OCI-LY1 (cell line): ENCODE data around the gene DGCR6.
"Not testable (repeated sequence)": the region's sequence is repeated elsewhere in the genome, so short reads cannot be mapped to it uniquely, and the experiment has no call there.

Source experiments
- H2AFZ ChIP-seq: fragments of 200-600 bp; sonication (generic), shearing (Covaris generic); 2 replicates; pipeline ENCODE4 v1.6.0; 2014; ENCODE audit warnings: antibody characterized with exemption, mild to moderate bottlenecking, low read length
- H3F3A ChIP-seq: fragments of 200-600 bp; sonication (generic), shearing (Covaris generic); 2 replicates; pipeline ENCODE4 v1.6.0; 2014; ENCODE audit warnings: mild to moderate bottlenecking, antibody characterized with exemption, low read length, moderate library complexity; ENCODE audit not compliant: insufficient read depth
- H3K27ac ChIP-seq: fragments of 200-600 bp; sonication (generic); 2 replicates; pipeline ENCODE4 v1.5.1; 2014; ENCODE audit warnings: low read length, mixed run types, mild to moderate bottlenecking, low read depth; ENCODE audit not compliant: poor library complexity, severe bottlenecking
- H3K27me3 ChIP-seq: fragments of 200-600 bp; sonication (generic); 2 replicates; pipeline ENCODE4 v1.6.0; 2014; ENCODE audit warnings: antibody characterized with exemption, mild to moderate bottlenecking, low read length, moderate library complexity; ENCODE audit not compliant: insufficient read depth
- H3K36me3 ChIP-seq: fragments of 200-600 bp; sonication (generic); 2 replicates; pipeline ENCODE4 v1.6.1; 2014; ENCODE audit warnings: mild to moderate bottlenecking, antibody characterized with exemption, low read length, moderate library complexity, mixed read lengths; ENCODE audit not compliant: insufficient read depth
- H3K4me1 ChIP-seq: fragments of 200-600 bp; sonication (generic); 2 replicates; pipeline ENCODE4 v1.5.1; 2014; ENCODE audit warnings: mild to moderate bottlenecking, low read length, moderate library complexity; ENCODE audit not compliant: insufficient read depth, severe bottlenecking
- H3K4me2 ChIP-seq: fragments of 200-600 bp; sonication (generic), shearing (Covaris generic); 2 replicates; pipeline ENCODE4 v1.6.1; 2014; ENCODE audit warnings: low read length
- H3K4me3 ChIP-seq: fragments of 200-600 bp; sonication (generic); 2 replicates; pipeline ENCODE4 v1.5.1; 2014; ENCODE audit warnings: low read length, low read depth, mild to moderate bottlenecking, mixed read lengths; ENCODE audit not compliant: poor library complexity, severe bottlenecking
- H3K79me2 ChIP-seq: fragments of 200-600 bp; shearing (Covaris generic); 2 replicates; pipeline ENCODE4 v1.6.1; 2016; ENCODE audit warnings: mixed run types, low read length, mixed read lengths; ENCODE audit not compliant: insufficient read depth
- H3K9ac ChIP-seq: fragments of 200-600 bp; sonication (generic), shearing (Covaris generic); 2 replicates; pipeline ENCODE4 v1.6.1; 2014; ENCODE audit warnings: mild to moderate bottlenecking, low read length, mixed read lengths
- H3K9me2 ChIP-seq: fragments of 200-600 bp; sonication (generic), shearing (Covaris generic); 2 replicates; pipeline ENCODE4 v1.6.1; 2014; ENCODE audit warnings: low read depth, mild to moderate bottlenecking, low read length, mixed read lengths
- H3K9me3 ChIP-seq: fragments of 200-600 bp; shearing (Covaris generic); 2 replicates; pipeline ENCODE4 v1.6.1; 2014; ENCODE audit warnings: low read length, mixed read lengths
- H4K20me1 ChIP-seq: fragments of 200-600 bp; sonication (generic), shearing (Covaris generic); 2 replicates; pipeline ENCODE4 v1.6.0; 2016; ENCODE audit warnings: mild to moderate bottlenecking, low read length; ENCODE audit not compliant: insufficient read depth

The DGCR6 gene

DNA sequence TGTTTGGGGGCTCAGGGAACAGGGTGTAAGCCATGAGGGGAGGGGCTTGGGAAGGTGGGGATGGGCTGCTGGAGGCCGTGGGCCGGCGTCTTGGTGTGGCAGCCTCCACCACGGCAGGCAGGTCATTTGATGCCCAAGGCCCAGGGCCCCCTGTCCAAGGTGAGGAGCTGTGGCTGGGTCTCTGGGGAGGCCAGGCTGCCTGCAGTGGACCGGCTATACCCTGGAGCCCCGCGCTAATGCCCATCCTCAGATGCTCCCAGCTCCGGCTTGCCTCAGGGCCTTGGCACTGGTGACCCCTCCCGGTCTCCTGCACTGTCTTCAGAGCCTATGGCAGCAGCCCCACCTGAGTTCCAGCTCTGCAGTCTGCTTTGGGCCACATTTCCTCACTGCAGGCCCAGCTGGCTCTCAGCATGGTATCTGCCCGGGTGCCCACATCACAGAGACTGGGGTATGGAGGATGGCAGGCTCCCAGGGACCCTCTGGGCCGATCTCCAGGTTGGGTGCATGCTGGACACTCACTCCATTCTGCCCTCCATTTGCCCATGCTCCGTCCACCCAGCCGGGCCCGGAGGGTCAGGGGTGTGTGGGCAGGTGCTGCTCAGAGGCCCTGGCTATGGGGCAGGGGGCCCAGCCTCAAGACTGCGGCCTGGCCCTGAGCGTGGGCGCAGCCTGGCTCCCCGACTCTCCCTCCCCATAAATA, 51.7 kb downstream of the DGCR6 start:
- not testable (repeated sequence) for H3F3A ChIP-seq, H3K4me3 ChIP-seq, H3K27ac ChIP-seq, H3K27me3 ChIP-seq, H3K4me1 ChIP-seq, H3K9ac ChIP-seq, H2AFZ ChIP-seq, H3K9me3 ChIP-seq, H4K20me1 ChIP-seq, H3K36me3 ChIP-seq, H3K9me2 ChIP-seq, H3K79me2 ChIP-seq, H3K4me2 ChIP-seq

DNA sequence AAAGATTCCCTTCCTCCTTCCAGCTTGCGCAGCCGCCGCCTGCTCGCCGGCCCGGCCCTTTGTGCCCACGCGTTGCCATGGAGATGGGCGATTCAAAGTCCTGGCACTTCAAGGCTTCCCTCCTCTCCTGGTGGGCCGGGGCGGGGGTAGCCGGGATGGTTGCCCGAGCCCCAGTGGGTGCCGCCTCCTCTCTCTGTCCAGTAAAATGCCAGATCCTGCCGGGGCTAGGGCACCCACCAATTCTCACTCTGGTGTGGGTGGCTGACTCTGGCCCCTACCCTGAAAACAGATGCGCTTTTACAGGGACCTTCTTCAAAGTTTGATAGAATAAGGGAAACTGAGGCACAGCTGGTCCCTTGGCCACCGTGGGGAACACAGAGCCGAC, 52.2 kb downstream of the DGCR6 start:
- not testable (repeated sequence) for H3K27me3 ChIP-seq, H3K4me2 ChIP-seq, H2AFZ ChIP-seq, H3K4me1 ChIP-seq, H3K9me2 ChIP-seq, H3K27ac ChIP-seq, H3K9me3 ChIP-seq, H3K36me3 ChIP-seq, H3F3A ChIP-seq, H3K79me2 ChIP-seq, H4K20me1 ChIP-seq, H3K9ac ChIP-seq, H3K4me3 ChIP-seq

DNA sequence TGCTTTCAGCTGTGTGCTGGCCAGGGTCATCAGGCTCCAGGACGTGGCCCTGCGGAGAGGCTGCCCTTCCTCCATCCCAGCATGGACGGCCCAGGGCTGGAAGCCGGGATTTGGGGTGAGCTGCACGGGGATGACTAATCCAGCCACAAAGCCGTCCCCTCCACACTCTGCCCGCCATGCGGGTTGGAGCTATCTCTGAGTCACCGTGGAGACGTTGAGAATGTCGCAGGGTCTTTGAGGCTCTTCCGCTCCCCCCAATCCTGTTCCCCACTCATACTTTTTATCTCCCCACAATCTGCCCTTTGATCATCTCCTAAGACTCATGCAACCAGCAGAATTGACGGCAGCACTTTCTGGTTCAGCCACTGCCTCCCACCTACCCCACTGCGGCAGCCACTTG, 52.6 kb downstream of the DGCR6 start:
- H2AFZ ChIP-seq, H3K4me1 ChIP-seq, H3K27ac ChIP-seq, H3K4me2 ChIP-seq, H3K9me2 ChIP-seq, H3K9ac ChIP-seq, H3K36me3 ChIP-seq, H3K27me3 ChIP-seq, H4K20me1 ChIP-seq, H3K9me3 ChIP-seq, H3K79me2 ChIP-seq, H3K4me3 ChIP-seq, H3F3A ChIP-seq: not testable (repeated sequence)

DNA sequence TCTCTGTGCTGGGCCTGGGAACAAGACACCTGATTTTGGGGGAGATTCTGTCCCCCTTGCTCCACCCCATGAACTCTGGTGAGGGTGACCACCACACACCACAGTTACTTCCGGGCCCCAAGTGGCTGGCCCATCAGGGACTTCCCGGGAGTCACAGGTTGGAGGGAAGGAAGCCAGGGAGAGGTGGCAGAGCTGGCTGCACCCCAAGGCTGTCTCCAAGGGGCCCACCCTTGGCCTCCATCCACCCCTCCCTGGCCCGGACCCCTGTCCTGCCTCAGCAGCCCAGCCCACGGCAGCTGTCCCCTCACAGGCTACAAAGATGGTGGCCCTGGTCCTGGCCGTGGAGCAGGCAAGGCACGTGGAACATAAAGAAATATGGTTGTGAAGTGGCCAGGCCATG, 53.1 kb downstream of the DGCR6 start:
- H3K4me3 ChIP-seq, H2AFZ ChIP-seq, H3K4me2 ChIP-seq, H3K27me3 ChIP-seq, H3K36me3 ChIP-seq, H3K9me3 ChIP-seq, H3K79me2 ChIP-seq, H3K27ac ChIP-seq, H3K4me1 ChIP-seq, H4K20me1 ChIP-seq, H3F3A ChIP-seq, H3K9ac ChIP-seq, H3K9me2 ChIP-seq: not testable (repeated sequence)

DNA sequence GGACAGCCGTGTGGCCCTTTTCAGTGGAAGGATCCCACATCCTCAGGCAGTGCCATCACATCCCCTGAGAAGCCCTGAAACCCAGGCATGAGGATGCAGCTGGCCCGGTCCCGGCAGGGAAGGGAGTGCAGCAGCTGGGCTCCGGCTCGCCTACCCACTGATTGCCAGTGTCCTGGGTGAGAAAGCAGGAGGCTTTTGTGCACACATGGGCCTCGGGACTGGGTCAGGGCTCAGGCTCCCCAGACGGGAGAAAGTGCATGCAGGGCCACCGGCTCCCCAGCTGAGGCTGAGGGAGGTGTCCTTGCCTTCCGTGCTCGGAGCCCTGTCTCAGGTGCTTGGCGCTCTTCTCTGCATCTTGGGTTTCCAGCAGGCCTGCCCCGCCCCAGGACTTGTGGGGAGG, 53.6 kb downstream of the DGCR6 start:
- H3K36me3 ChIP-seq, H3K27me3 ChIP-seq, H3K9me3 ChIP-seq, H3K9ac ChIP-seq, H2AFZ ChIP-seq, H4K20me1 ChIP-seq, H3K4me1 ChIP-seq, H3F3A ChIP-seq, H3K9me2 ChIP-seq, H3K79me2 ChIP-seq, H3K4me3 ChIP-seq, H3K4me2 ChIP-seq, H3K27ac ChIP-seq: not testable (repeated sequence)

DNA sequence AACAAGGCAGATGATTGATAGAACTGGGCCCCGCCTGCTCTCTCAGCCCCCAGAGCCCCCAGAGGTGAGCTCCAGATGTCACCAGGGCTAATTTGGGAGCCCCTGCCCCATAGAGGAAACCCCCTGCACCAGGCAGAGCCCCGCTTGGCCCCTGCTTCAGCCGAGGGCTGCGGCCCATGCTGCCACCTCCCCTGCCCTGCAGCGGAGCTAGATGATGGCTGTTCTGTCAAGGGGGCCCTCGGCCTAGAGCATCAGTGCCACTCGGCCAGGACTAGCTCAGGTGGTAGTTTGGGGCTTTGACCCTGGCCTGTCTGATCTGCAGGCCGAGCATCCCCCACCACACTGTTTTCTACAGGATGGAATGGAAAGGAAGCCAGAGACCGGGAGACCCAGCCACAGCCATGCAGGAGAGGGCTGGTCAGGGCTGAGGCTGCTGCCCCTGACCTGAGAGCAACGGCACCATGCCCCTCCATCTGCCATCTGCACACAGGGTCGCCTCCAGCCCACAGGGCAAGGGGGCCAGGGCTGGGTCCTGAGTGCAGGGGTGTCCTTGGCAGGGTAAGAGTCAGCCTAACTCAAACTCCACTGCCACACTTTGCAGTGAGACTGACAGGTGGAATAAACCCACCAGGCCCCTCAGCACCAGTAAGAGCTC, 54.2 kb downstream of the DGCR6 start:
- not testable (repeated sequence) for H3K79me2 ChIP-seq, H3K4me3 ChIP-seq, H2AFZ ChIP-seq, H3K9me3 ChIP-seq, H3F3A ChIP-seq, H3K36me3 ChIP-seq, H3K4me1 ChIP-seq, H3K27ac ChIP-seq, H3K4me2 ChIP-seq, H3K9ac ChIP-seq, H3K9me2 ChIP-seq, H3K27me3 ChIP-seq, H4K20me1 ChIP-seq

DNA sequence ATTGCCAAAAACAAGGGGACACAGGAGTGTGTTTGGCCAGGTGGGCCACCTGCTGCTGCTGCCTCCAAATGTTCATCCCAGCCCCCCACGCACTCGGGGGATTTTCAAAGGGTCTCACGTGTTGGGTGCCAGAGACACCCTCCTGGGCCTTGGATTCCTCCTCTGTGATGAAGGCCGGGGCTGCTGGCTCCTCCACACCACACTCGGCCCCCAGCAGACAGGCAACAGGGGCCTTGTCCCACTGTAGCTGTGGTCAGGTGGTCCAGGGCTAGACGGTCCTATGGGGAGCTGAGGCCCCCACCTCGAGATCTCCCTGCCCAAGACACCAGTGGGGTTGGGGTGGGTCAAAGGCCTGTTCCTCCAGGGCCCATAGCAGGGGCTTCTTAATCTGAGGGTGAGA, 55.1 kb downstream of the DGCR6 start:
- H3F3A ChIP-seq, H3K27me3 ChIP-seq, H3K9me2 ChIP-seq, H3K36me3 ChIP-seq, H3K4me2 ChIP-seq, H3K4me3 ChIP-seq, H3K27ac ChIP-seq, H3K4me1 ChIP-seq, H3K9me3 ChIP-seq, H4K20me1 ChIP-seq, H3K79me2 ChIP-seq, H2AFZ ChIP-seq, H3K9ac ChIP-seq: not testable (repeated sequence)
